Coronary artery (tissue), 2 donors: ENCODE data around the gene ELL.

Source experiments
- DNase-seq: peaks from one replicate; pipeline ENCODE4 v3.0.0-alpha.2; 2017; ENCODE audit warnings: low spot score
- H3K27ac ChIP-seq, 2 donors: fragments of 200-600 bp; sonication (generic); one replicate each; pipeline ENCODE4 v1.5.1; 2016 to 2019
- H3K4me3 ChIP-seq: fragments of 200-600 bp; sonication (generic); 2 replicates; pipeline ENCODE4 v1.5.1; 2016; ENCODE audit warnings: mild to moderate bottlenecking, moderate library complexity
- CTCF ChIP-seq: fragments of 200-600 bp; sonication (generic); IDR thresholded peaks from one replicate; pipeline ENCODE4 v1.5.1; 2019; ENCODE audit warnings: antibody characterized with exemption

ELL gene

GRCh38 chr19:18520848-18521691 lies 800 bp downstream of the ELL start:
- no peak for TF ChIP-seq CTCF
- DNase-seq, result peak; percentile 86
- H3K4me3 ChIP-seq, result peak overlapping the region; percentile 93
- peak overlapping the region; percentile 97 to 98 for H3K27ac ChIP-seq

GRCh38 chr19:18519962-18520847 lies 1.7 kb downstream of the ELL start:
- TF ChIP-seq CTCF, result no peak
- peak overlapping the region; percentile 97 to 98 for H3K27ac ChIP-seq
- H3K4me3 ChIP-seq, result peak overlapping the region; percentile 93
- DNase-seq, result peak; percentile 87

- Histone ChIP-seq H3K4me3 (no peak overlapping the region), H3K27ac (peak overlapping the region in 1 of 2 donors; percentile 26)
- TF ChIP-seq CTCF, result no peak
- no peak for DNase-seq
Measured at GRCh38 chr19:18518639-18519038, 3.2 kb downstream of the ELL start.

GRCh38 chr19:18517606-18518005 lies 4.3 kb downstream of the ELL start:
- H3K27ac ChIP-seq, result no peak overlapping the region
- TF ChIP-seq CTCF, result no peak
- DNase-seq, result no peak
- H3K4me3 ChIP-seq, result no peak overlapping the region

- Histone ChIP-seq H3K27ac (peak overlapping the region in 1 of 2 donors; percentile 77), H3K4me3 (no peak overlapping the region)
- no peak for TF ChIP-seq CTCF
- DNase-seq, result no peak
Measured at GRCh38 chr19:18515959-18516358, 5.9 kb downstream of the ELL start.

- peak overlapping the region; percentile 2 to 77 for H3K27ac ChIP-seq
Measured at GRCh38 chr19:18514800-18515682, 6.8 kb downstream of the ELL start.

More at GRCh38 chr19:18514800-18515682, 6.8 kb downstream of the ELL start:
- DNase-seq, result peak; percentile 83
- peak overlapping the region; percentile 53 for H3K4me3 ChIP-seq
- no peak for TF ChIP-seq CTCF
